GM18519 (cell line): ENCODE measurements around the gene KRT16.
"Not testable (repeated sequence)": the region's sequence is repeated elsewhere in the genome, so short reads cannot be mapped to it uniquely, and the experiment has no call there.

Source experiments
- ATAC-seq: cut with Tn5 transposase; IDR thresholded peaks from one replicate; pipeline ENCODE4 v1.9.1; 2021; ENCODE audit warnings: mild to moderate bottlenecking, moderate library complexity; ENCODE audit not compliant: unreplicated experiment, low FRiP score

The KRT16 gene

GRCh38 chr17:41648411-41649195 lies 36.0 kb upstream of the KRT16 start:
- no peak for ATAC-seq

DNA sequence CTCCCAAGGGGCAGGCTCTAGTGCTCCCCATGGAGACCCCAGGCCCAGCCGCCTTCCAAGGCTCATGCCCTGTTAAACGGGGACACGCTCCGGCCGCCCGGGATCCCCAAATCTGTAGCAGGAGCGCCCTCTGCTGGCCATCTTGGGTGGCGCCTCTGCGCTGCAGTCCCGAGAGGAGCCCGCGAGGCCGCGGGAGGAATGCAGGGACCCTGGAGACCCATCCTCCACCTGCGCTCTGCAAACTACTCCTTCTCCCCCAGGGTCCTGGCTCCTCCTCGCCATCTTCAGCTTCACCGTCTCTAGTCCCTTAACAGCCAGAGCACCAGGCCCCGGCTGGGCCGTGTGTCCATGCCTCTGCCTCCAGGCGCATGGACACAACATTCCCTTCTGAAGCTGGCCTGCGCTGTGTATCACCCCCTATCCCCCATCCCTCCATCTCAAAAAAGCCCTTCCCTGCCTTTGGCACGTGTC lies 35.4 kb upstream of the KRT16 start:
- no peak for ATAC-seq

GRCh38 chr17:41647038-41647813 lies 34.7 kb upstream of the KRT16 start:
- no peak for ATAC-seq

DNA sequence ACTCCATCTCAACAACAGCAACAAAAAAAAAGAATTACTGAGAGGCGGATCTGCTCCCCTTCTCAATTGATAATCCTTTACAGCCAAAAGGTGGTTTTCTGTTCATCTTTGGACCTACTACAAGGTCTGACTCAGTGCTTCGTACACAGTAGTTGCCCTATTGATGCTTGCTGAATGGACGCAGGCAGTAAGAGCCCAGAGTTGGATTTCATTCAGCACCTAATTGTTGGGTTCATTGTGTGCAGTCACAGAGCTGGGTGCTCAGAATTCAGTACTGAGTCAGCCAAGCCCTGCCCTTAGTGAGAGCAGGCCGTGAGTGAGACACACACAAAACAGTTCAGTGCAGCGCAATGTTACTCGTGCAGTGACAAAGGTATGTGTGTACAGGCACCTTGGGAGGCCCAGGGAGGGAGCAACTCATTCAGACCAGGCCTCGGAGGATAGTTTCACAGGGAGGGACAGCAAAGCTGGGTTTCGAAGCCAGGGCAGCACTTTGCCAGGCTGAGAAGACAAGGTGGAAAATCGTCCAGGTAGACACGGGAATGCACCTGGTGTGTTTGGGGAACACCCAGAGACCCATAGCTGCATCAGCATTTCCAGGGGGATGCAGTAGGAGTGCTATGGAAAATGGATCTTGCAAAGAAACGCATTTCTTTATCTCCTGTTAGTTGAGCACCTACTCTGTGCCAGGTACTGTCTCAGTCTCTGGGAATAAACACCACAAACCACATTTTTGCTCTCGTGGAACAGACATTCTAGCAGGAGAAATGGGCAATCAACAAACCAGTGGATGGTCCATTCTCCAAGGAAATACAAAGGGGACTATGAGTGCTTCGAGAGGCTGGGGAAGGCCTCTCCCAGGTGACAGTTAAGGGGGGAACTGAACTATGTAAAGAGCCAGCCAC lies 29.9 kb upstream of the KRT16 start:
- ATAC-seq = no peak

DNA sequence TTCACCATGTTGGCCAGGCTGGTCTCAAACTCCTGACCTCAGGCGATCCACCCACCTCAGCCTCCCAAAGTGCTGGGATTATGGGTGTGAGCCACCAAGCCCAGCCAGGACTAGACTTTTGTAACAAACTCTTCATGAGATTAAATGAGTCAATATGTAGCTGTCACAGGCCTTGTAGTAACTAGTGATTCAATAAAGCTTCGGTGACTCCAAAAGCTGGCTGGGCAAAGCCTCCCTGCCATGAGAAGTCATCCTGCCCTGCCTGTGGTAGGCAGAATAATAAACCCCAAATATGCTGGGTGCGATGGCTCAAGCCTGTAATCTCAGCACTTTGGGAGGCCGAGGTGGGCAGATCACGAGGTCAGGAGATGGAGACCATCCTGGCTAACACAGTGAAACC lies 28.0 kb upstream of the KRT16 start:
- ATAC-seq = not testable (repeated sequence)

- no peak for ATAC-seq
Observed at GRCh38 chr17:41639492-41640473, 27.2 kb upstream of the KRT16 start.

DNA sequence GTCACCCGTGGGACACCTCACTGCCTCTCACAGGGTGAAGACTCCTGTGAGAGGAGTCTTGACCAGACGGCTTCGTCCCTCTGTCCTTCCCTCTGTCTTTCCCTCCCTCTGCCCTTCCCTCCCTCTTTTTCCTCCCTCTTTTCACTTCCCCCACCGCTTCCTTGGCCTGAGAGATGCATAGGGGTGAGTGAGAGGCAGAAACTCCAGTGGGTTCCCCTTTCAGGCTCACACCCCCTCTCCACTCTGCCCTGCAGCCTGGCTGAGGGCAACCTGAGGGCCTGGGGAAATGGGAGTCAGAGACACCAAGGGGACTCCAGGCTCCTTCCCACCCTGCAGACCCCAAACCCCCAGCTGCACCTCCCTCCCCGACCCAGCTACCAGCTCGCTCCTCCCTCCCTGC lies 26.4 kb upstream of the KRT16 start:
- ATAC-seq = no peak

DNA sequence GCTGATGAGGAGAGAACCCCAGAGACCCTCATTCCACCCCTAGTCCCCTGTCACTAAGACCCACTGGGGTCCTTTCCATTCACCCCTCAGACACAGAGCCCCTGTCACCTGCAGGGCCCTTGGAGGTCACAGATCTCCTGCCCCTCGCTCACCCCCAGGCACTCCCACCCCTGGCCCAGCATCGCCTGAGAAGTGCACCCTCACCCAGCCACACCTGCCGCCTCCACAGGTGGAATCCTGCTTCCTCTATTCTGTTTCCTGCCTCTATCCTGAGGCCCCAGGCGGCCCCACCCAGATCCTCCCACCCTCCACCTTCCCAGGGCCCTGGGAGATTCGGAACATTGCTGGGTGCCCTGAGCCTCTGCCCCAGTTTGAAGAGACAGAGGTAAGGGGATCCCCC lies 25.6 kb upstream of the KRT16 start:
- no peak for ATAC-seq

DNA sequence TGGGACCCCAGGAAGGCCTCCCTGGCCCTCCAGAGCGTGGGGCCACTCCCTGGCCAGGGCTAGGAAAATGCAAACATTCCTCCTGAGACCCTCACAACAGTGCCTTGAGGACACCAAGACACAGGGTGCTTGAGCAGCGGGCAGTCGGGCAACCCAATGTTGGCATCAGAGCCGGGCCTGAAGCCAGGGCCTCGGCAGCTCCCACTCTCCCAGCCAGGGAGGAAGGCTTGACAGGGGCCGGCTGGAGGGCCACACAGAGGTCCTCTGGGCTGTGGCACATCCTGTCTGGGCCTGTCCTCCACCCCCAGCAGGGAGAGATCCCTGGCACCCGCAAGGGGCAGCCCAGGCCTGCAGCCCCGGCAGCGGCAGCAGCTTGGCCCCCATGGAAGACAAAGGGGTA lies 24.1 kb upstream of the KRT16 start:
- ATAC-seq = no peak

- no peak for ATAC-seq
Observed at GRCh38 chr17:41635121-41636097, 22.8 kb upstream of the KRT16 start.

DNA sequence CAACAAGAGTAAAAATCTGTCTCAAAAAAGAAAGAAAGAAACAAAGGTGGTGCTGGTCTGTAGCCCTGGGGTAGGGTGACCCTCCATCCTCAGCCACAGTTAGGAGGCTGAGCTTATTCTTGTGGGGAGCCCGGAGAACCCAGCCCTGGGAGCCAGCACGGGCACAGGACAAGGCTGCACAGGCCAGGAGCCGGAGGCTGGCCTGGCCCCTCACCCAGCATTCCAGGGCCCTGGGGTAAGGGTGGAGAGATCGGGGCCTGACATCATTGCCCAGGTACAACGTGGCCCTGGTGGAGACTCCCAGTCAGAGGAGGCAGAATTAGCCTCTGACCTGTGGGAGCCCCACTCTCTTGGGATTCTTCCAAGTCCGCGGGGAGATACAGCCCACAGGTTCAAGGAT lies 22.1 kb upstream of the KRT16 start:
- no peak for ATAC-seq

GRCh38 chr17:41633556-41634199 lies 21.1 kb upstream of the KRT16 start:
- no peak for ATAC-seq

- ATAC-seq = no peak
Observed at GRCh38 chr17:41632482-41633105, 20.0 kb upstream of the KRT16 start.

DNA sequence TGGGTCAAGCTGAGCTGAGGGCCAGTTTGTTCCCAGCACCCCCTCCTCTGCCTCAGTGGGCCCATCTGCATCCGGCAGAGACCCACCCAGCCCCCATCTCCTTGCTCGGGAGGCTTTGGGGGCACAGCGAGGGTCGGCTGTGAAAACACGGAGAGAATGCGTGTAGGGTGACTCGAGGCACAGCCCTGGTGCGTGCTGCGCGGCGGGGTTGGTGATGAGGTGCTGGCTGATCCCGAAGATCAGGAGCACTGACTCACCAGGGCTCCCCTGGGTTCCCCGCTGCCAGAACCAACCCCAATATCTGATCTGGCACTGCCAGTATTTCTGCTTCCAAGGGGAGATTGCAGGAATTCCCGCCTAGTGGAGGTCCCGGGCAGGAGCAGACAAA lies 19.3 kb upstream of the KRT16 start:
- no peak for ATAC-seq

DNA sequence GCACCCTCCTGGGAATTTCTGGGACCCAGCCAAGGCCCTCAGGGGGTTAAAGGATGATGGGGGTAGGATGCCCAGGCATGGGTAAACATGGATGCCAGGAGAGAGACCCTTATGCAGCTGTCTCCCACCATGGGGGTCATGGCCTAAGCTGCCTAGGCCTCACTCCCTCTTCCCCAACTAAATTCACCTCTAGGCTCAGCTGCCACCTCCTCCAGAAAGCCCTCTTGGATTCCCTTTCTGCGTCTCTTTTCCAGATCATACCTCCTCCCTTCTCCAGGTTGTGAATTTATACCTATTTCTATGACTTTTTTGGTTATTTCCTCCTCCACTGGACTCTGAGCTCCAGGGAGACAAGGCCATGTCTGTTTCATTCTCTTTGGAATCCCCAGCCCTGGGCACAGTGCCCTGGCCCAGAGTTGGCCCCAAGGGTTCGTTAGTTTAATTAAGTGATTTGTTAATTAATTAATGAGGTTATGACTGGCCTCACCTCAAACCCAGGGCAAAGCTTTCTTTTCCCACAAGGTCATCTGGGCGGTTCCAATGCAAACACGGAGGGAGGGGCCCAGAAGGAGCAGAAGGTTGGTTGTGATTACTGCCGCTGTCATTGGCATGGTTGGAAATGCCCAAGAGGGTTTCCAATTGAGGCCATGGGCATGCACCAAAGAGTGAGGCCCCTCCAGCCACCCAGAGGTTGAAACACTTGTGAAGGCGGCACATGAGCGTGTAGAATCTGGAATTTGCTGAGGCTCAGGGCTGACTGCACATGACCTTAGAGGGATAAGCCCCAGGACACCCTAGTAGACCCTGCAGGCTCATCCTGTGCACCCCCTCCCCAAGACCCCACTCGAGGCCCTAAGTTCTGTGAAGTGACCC lies 18.7 kb upstream of the KRT16 start:
- no peak for ATAC-seq

DNA sequence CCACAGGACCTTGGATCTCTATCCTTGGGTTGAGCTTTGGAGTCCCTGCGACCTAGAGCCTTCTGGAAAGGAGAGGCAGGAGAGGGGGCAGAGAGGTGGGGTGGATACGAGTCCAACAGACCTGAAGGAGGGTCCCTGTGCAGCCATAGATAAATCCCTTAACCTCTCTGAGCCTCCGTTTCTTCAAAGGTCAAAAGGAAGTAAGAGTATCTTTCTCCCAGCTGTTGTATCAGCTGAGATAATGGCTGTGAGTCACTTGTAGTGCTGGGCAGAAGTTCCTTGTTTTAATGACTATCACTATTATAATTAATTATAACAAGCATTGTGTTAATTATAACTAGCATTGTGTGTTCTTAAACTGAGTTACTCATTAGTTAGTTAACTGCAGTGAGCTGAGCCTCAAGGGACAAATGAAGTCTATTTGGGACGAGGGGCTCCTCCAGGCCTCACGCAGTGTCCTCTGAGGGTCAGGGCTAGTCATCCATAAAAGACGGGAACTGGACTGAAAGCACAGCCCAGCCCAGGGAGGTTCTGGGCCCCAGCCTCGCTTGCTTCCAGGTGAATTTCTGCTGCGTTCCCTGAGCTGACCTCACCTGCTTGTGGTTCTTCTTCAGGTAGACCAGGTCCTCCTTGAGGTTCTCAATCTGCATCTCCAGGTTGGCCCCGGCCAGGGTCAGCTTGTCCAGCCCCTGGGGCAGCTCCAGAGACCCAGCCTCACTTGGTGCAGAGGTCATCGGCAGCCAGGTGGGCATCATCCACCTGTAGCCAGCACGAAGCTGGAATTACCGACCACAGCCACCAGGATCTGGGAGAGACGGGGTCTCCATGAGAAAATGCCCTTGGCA lies 17.5 kb upstream of the KRT16 start:
- no peak for ATAC-seq
